Mesenchymal stem cell (in vitro differentiated cells and primary cell): ENCODE results near the gene TNFSF15.
A peak's percentile ranks its signal among the peaks of the same experiment; 100 is the strongest.

Experiments
- DNase-seq: peaks from one replicate; pipeline ENCODE4 v3.0.0-alpha.2; 2013
- H2AFZ ChIP-seq: one replicate; pipeline ENCODE4 v1.6.1; 2013; ENCODE audit warnings: low read depth, mild to moderate bottlenecking, control low read depth, inconsistent platforms, low read length, moderate library complexity
- H2AK5ac ChIP-seq: 2 replicates; pipeline ENCODE4 v1.6.1; 2013; ENCODE audit warnings: low read length, moderate library complexity, mild to moderate bottlenecking, inconsistent platforms; ENCODE audit not compliant: severe bottlenecking
- H2BK120ac ChIP-seq: one replicate; pipeline ENCODE4 v1.6.1; 2013; ENCODE audit warnings: low read depth, mild to moderate bottlenecking, inconsistent platforms, low read length, moderate library complexity
- H2BK12ac ChIP-seq, 2 experiments: one replicate each; pipeline ENCODE4 v1.6.1; 2013; ENCODE audit warnings: inconsistent platforms in 2 of 2, low read length in 2 of 2, mild to moderate bottlenecking in 2 of 2, moderate library complexity in 2 of 2, control low read depth in 1 of 2
- H2BK15ac ChIP-seq: one replicate; pipeline ENCODE4 v1.6.1; 2013; ENCODE audit warnings: mild to moderate bottlenecking, low read depth, inconsistent platforms; ENCODE audit not compliant: poor library complexity, severe bottlenecking
- H2BK5ac ChIP-seq: 2 replicates; pipeline ENCODE4 v1.6.1; 2013; ENCODE audit warnings: low read depth, mild to moderate bottlenecking, low read length, control low read depth, inconsistent platforms; ENCODE audit not compliant: poor library complexity, severe bottlenecking
- H3K14ac ChIP-seq, 2 experiments: one replicate each; pipeline ENCODE4 v1.6.1; 2013; ENCODE audit warnings: inconsistent platforms in 2 of 2, low read length in 2 of 2, control low read depth in 1 of 2, mild to moderate bottlenecking in 1 of 2, moderate library complexity in 1 of 2
- H3K18ac ChIP-seq, 2 experiments: one replicate each; pipeline ENCODE4 v1.6.1; 2013; ENCODE audit warnings: inconsistent platforms in 2 of 2, low read length in 2 of 2, control low read depth in 1 of 2, low read depth in 1 of 2, mild to moderate bottlenecking in 1 of 2
- H3K23ac ChIP-seq, 2 experiments: one replicate each; pipeline ENCODE4 v1.6.1; 2013; ENCODE audit warnings: inconsistent platforms in 2 of 2, low read length in 2 of 2, mild to moderate bottlenecking in 2 of 2, moderate library complexity in 2 of 2, control low read depth in 1 of 2
- H3K27ac ChIP-seq: 2 replicates; pipeline ENCODE4 v1.5.1; 2013; ENCODE audit warnings: mild to moderate bottlenecking, moderate library complexity, low read length, control low read depth, inconsistent platforms; ENCODE audit not compliant: poor library complexity, severe bottlenecking
- H3K27me3 ChIP-seq, 2 experiments: 2 replicates each; pipeline versions ENCODE4 v1.6.1 to v1.7.0; 2013; ENCODE audit warnings: low read length in 2 of 2, mild to moderate bottlenecking in 2 of 2, moderate library complexity in 2 of 2, control low read depth in 1 of 2, inconsistent platforms in 1 of 2; ENCODE audit not compliant: control insufficient read depth in 1 of 2, insufficient read depth in 1 of 2
- H3K36me3 ChIP-seq, 2 experiments: 2 replicates each; pipeline versions ENCODE4 v1.6.1 to v1.7.0; 2013; ENCODE audit warnings: low read length in 2 of 2, control low read depth in 1 of 2, inconsistent platforms in 1 of 2, low read depth in 1 of 2, mild to moderate bottlenecking in 1 of 2; ENCODE audit not compliant: insufficient read depth in 2 of 2, control insufficient read depth in 1 of 2
- H3K4ac ChIP-seq, 2 experiments: one replicate each; pipeline ENCODE4 v1.6.1; 2013; ENCODE audit warnings: inconsistent platforms in 2 of 2, low read length in 2 of 2, mild to moderate bottlenecking in 2 of 2, moderate library complexity in 2 of 2, control low read depth in 1 of 2, low read depth in 1 of 2
- H3K4me1 ChIP-seq: 2 replicates; pipeline ENCODE4 v1.6.1; 2013; ENCODE audit warnings: low read depth, low read length, control low read depth; ENCODE audit not compliant: control insufficient read depth, insufficient read depth
- H3K4me2 ChIP-seq: 2 replicates; pipeline ENCODE4 v1.6.1; 2013; ENCODE audit warnings: low read length, mild to moderate bottlenecking, inconsistent platforms; ENCODE audit not compliant: poor library complexity, severe bottlenecking
- H3K4me3 ChIP-seq, 2 experiments: 2 replicates each; pipeline versions ENCODE4 v1.5.1 to v1.7.0; 2013; ENCODE audit warnings: low read length in 2 of 2, mild to moderate bottlenecking in 2 of 2, control low read depth in 1 of 2, low read depth in 1 of 2; ENCODE audit not compliant: insufficient read depth in 1 of 2
- H3K79me1 ChIP-seq: replicated peaks from 2 replicates; pipeline ENCODE4 v1.6.1; 2013; ENCODE audit warnings: mild to moderate bottlenecking, control low read depth, low read length, inconsistent platforms; ENCODE audit not compliant: poor library complexity, severe bottlenecking
- H3K9ac ChIP-seq: 2 replicates; pipeline ENCODE4 v1.7.0; 2013; ENCODE audit warnings: mild to moderate bottlenecking, low read length, moderate library complexity
- H3K9me3 ChIP-seq: 2 replicates; pipeline ENCODE4 v1.7.0; 2013; ENCODE audit warnings: mild to moderate bottlenecking, low read length; ENCODE audit not compliant: control insufficient read depth
- H4K8ac ChIP-seq: one replicate; pipeline ENCODE4 v1.6.1; 2013; ENCODE audit warnings: inconsistent platforms, mild to moderate bottlenecking, low read length, moderate library complexity
- H4K91ac ChIP-seq: one replicate; pipeline ENCODE4 v1.6.1; 2013; ENCODE audit warnings: mild to moderate bottlenecking, low read length, inconsistent platforms
- WGBS: methylation state at CpG from one replicate; pipeline ENCODE4 v1.1.7; 2013; ENCODE audit warnings: mixed read lengths; 5-methylcytosine and 5-hydroxymethylcytosine counted together

TNFSF15 gene

DNA sequence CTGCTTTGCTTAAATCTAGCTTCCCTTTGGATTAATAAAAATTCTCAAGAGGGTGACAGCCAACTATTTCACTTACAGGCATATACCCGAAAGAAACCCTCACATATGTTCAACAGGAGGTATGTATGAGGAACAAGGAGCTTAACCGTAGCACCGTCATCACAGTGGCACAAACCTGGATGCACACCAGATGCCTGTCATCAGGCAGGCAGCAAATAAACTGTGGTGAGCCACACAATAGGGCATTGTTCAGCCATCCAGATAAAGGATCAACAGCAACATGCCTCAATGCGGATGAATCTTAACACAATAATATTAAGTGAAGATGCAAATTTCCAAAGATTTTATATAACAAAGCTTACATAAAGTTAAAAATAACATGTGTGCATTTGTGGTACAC, 5.5 kb upstream of the TNFSF15 start:
- Histone ChIP-seq H4K91ac (no peak overlapping the region), H3K9me3 (no peaks in the 10 kb centered on the region), H2AFZ (no peak overlapping the region), H3K36me3 (no peaks in the 10 kb centered on the region), H3K4me3 (no peak overlapping the region), H2AK5ac (no peak overlapping the region), H3K27ac (no peak overlapping the region), H3K14ac (no peak overlapping the region), H2BK15ac (no peak overlapping the region), H3K9ac (no peak overlapping the region), H3K4ac (no peak overlapping the region), H3K4me2 (no peak overlapping the region), H2BK120ac (no peak overlapping the region), H3K23ac (no peak overlapping the region), H4K8ac (no peak overlapping the region), H3K4me1 (no peaks in the 10 kb centered on the region), H2BK12ac (no peak overlapping the region), H3K79me1 (no peaks in the 10 kb centered on the region), H3K18ac (peak overlapping the region in 1 of 2 experiments; percentile 28), H3K27me3 (no peaks in the 10 kb centered on the region), H2BK5ac (no peak overlapping the region)
- DNase-seq: no peak
- 79% methylated on average over 3 of the region's 4 CpGs for WGBS

DNA sequence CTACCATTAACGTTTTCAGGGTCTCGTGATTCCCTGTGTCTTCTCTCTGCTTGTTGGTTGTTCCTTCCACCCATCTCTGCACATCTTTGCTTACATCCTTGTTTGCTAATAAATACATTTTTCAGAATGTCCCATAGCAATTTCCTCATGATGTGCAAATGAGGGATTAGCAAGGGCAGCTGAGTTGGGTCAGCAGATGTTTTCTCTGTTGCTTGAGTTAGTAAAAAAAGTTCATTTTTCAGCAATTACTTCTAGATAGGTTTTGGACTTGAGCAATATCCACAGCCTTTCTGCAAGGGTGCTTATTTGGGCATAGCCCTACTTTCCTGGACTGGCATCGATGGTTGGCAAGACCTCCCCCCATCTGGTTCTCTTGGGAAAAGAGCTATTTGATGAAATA, 4.8 kb upstream of the TNFSF15 start:
- Histone ChIP-seq H2BK5ac (no peak overlapping the region), H3K18ac (no peak overlapping the region), H2BK15ac (no peak overlapping the region), H4K8ac (no peak overlapping the region), H2BK120ac (no peak overlapping the region), H3K4ac (no peak overlapping the region), H4K91ac (no peak overlapping the region), H3K9me3 (no peaks in the 10 kb centered on the region), H2BK12ac (no peak overlapping the region), H3K4me3 (no peak overlapping the region), H3K79me1 (no peaks in the 10 kb centered on the region), H2AK5ac (no peak overlapping the region), H3K4me1 (peaks cover 3% of the 10 kb centered on the region), H3K14ac (no peak overlapping the region), H2AFZ (no peak overlapping the region), H3K36me3 (no peaks in the 10 kb centered on the region), H3K4me2 (no peak overlapping the region), H3K27me3 (no peaks in the 10 kb centered on the region), H3K27ac (no peak overlapping the region), H3K9ac (no peak overlapping the region), H3K23ac (no peak overlapping the region)
- no peak for DNase-seq
- WGBS: 93% methylated on average over 3 of the region's 3 CpGs

DNA sequence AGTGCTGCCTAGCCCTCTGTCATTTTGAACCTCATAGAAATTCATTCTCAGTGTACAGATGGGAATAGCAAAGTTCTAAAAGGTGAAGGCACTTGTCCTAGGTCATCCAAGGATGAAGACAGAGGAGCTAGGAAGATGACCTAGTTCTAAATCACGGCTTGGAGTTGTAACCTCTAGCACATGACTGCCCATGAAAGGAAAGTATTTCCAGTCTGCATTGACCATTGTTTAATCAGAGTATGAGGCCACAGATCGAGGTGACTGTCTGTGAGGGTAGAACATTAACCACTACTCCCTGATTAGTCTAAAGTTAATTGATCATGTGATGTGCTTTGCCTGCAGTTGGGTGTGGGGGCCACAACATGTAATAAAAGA, 674 bp upstream of the TNFSF15 start:
- no peak overlapping the region for H3K9ac ChIP-seq
- no peak overlapping the region for H4K91ac ChIP-seq
- no peaks in the 10 kb centered on the region for H3K27me3 ChIP-seq
- H3K4ac ChIP-seq: peak overlapping the region in 1 of 2 experiments; percentile 68
- peak overlapping the region; percentile 49 to 82 for H3K18ac ChIP-seq
- no peaks in the 10 kb centered on the region for H3K9me3 ChIP-seq
- WGBS: 60% methylated on average over 2 of the region's 2 CpGs
- H2BK120ac ChIP-seq: no peak overlapping the region
- no peak overlapping the region for H2AFZ ChIP-seq
- no peak overlapping the region for H3K4me3 ChIP-seq
- H2AK5ac ChIP-seq: no peak overlapping the region
- no peak overlapping the region for H2BK15ac ChIP-seq
- no peak overlapping the region for H4K8ac ChIP-seq
- H3K36me3 ChIP-seq: no peaks in the 10 kb centered on the region
- H3K14ac ChIP-seq: no peak overlapping the region
- no peak for DNase-seq
- no peak overlapping the region for H3K4me2 ChIP-seq
- no peak overlapping the region for H3K23ac ChIP-seq
- H2BK5ac ChIP-seq: no peak overlapping the region
- peaks cover 11% of the 10 kb centered on the region for H3K4me1 ChIP-seq
- H3K79me1 ChIP-seq: no peaks in the 10 kb centered on the region
- H3K27ac ChIP-seq: no peak overlapping the region
- peak overlapping the region in 1 of 2 experiments; percentile 65 for H2BK12ac ChIP-seq

DNA sequence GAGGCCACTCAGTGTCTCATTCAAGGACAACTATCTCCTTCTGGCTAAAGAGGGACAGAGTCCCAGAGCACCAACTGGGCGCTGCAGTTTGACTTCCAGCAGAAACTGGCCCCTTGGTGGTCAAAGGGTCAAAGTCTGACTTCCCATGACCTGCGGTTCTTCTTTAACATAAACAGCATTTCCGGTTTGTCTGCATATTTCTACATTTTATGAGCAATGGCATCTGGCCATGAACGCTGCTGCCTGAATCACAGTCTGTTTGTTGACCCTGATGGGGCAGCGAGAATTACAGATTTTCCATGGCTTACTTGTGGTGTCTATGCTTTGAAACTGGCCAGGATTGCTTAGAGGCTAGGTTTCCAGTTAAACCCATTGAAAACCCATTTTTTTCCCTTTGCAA, 1.3 kb downstream of the TNFSF15 start:
- peak overlapping the region; percentile 88 for H4K91ac ChIP-seq
- H3K4ac ChIP-seq: peak overlapping the region in 1 of 2 experiments; percentile 12
- peak overlapping the region; percentile 19 for H2AK5ac ChIP-seq
- H3K27ac ChIP-seq: no peak overlapping the region
- no peaks in the 10 kb centered on the region for H3K9me3 ChIP-seq
- H3K79me1 ChIP-seq: no peaks in the 10 kb centered on the region
- no peak overlapping the region for H3K23ac ChIP-seq
- H4K8ac ChIP-seq: peak overlapping the region; percentile 74
- H3K4me2 ChIP-seq: no peak overlapping the region
- peak overlapping the region; percentile 69 to 70 for H3K18ac ChIP-seq
- H2AFZ ChIP-seq: no peak overlapping the region
- H2BK5ac ChIP-seq: no peak overlapping the region
- no peaks in the 10 kb centered on the region for H3K27me3 ChIP-seq
- peak overlapping the region; percentile 82 for H2BK120ac ChIP-seq
- H3K4me3 ChIP-seq: no peak overlapping the region
- peak overlapping the region; percentile 54 for H2BK15ac ChIP-seq
- 0% methylated on average over 5 of the region's 5 CpGs for WGBS
- H3K4me1 ChIP-seq: peaks cover 13% of the 10 kb centered on the region
- H2BK12ac ChIP-seq: peak overlapping the region; percentile 69 to 79
- no peak overlapping the region for H3K14ac ChIP-seq
- no peaks in the 10 kb centered on the region for H3K36me3 ChIP-seq
- no peak overlapping the region for H3K9ac ChIP-seq
- peak; percentile 95 for DNase-seq
